Renal cortex interstitium (tissue), 11 donors: ENCODE results near the gene DNAH2. TPM values are rescaled to one million over a fixed set of nuclear protein-coding genes. Genes with fewer than 3 reads are reported as not detected.

Experiments
- DNase-seq, 11 donors: peaks; one replicate each; pipeline ENCODE4 v3.0.0-alpha.2; 2013; ENCODE audit warnings: low read depth in 9 of 11, low spot score in 4 of 11; ENCODE audit errors: extremely low read depth in 1 of 11
- polyA plus RNA-seq, 3 donors: library from polyadenylated mRNA; unstranded; fragments of 120-200 nt; gene quantifications; one replicate each; pipeline ENCODE4 v1.2.1, GENCODE V29; 2013; ENCODE audit not compliant: insufficient read length in 3 of 3

The DNAH2 gene
- polyA plus RNA-seq, 3 donors = 0.26 to 0.32 (median 0.29) TPM

- DNase-seq = no peak
Measured at GRCh38 chr17:7832431-7832830, 114.9 kb downstream of the DNAH2 start.

DNA sequence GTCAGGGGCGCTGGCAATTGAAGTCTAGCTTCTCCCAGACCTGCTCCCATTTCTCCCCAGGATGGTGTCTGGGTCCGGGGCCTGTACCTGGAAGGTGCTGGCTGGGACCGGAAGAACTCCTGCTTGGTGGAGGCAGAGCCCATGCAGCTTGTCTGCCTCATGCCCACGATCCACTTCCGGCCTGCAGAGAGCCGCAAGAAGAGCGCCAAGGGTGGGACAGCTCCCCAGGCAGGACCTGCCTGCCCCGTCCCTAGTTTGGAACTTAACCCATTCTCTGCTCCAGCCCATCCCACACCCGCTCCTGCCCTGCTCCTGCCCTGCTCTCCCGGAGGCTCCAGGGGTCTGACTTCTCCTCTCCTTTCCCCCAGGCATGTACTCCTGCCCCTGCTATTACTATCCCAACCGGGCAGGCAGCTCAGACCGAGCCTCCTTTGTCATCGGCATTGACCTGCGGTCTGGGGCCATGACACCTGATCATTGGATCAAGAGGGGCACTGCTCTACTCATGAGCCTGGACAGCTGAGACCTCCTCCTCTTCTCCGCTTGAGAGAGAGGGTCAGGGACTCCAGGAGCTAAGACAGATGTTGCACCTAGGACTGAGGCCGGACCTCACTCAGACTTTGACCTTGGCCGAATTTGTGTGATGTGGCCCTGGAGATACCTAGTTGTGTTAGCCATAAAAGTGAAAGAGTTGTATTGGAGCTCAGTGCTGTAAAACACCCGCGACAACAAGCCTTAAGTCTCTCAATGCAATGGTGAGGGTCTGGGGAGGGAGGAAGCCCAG is 115.7 kb downstream of the DNAH2 start:
- DNase-seq = no peak

DNA sequence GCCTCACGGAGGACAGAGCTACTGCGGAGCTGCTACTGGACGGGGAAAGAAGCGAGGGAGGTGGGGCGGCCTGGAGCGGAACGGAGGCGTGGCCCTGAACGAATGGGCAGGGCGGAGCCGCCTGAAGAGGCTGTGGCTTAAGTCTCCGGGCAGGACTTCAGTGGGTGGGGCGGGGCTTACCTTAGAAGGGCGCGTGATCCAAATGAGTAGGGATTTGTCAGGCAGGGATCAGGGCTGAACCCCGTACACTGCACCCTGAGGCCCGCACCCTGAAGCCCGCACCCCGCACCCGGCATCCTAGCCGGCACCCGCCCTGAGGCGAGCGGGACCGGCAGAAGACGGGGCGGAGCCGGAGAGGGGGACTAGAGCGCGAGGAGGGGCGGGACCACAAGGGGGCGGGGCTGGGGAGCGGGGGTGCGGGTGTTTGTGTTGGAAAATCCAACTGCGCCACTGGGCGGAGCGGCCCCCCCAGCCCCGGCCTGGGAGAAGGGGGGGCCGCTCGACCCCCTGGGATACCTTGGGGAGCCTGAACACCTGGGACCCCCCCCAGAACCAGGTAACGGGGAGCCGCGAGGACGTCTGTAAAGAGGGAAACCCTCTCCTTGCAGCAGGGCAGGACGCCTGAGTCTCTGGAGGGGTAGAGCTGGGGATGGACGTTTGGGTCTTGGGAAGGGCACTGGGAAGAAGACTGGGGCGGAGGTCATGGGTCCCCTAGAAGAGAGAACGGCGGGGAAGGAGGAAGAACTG is 116.4 kb downstream of the DNAH2 start, which contains the start of gene KDM6B:
Gene KDM6B (plus strand): TSS at position 423 of the 747 bp plus-strand sequence. CDS start 11,338 bp downstream, outside the sequence.
- peak in 7 of 11 donors; percentile 84 to 93 (median 88) for DNase-seq

GRCh38 chr17:7834542-7834956 is 117.0 kb downstream of the DNAH2 start:
- DNase-seq = peak in 1 of 11 donors; percentile 22

DNA sequence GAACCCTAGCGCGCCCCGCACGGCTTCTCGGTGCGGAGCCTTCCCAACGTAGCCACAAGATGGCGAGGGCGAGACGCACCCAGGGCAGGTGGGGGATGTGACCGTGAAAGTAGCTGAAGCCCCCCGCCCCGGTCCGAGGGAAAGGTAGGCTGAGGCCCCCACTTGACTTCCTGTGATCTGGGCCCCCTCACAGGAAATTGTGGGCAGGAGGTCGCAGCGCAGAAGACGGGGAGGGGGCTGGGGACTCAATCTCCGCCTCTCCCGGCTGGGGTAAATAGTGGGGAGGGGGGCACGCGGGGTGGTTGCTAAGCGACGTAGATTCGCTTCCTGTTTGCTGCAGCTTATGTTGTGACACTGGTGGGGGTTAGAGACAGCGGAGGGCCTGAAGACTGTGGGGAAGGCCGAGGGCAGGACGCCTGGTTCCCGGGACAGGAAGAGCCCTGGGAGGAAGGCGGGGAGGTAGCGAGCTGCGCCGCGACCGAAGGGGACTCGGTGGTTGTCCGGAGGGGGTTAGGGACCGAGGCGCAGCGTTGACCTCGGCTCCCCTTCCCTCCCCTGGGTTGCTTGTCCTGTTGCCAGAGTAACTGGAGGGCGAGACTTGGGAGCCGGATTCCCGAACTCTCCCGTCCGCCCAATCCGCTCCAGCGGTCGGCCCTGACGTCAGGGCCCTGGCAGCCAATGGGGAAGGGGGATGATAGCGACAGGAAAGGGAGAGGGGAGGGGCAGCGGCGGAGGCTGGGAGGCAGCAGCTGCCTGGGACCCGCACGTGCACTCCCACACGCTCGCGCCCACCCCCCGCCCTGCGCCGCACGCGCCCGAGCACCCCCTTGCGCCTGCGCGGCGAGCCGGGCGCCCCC is 117.6 kb downstream of the DNAH2 start:
- DNase-seq = peak; percentile 97 to 99 (median 98)

GRCh38 chr17:7835814-7836595 is 118.5 kb downstream of the DNAH2 start:
- peak in 2 of 11 donors; percentile 51 to 62 for DNase-seq

GRCh38 chr17:7836596-7837407 is 119.3 kb downstream of the DNAH2 start:
- DNase-seq = peak in 9 of 11 donors; percentile 81 to 95 (median 91)

DNA sequence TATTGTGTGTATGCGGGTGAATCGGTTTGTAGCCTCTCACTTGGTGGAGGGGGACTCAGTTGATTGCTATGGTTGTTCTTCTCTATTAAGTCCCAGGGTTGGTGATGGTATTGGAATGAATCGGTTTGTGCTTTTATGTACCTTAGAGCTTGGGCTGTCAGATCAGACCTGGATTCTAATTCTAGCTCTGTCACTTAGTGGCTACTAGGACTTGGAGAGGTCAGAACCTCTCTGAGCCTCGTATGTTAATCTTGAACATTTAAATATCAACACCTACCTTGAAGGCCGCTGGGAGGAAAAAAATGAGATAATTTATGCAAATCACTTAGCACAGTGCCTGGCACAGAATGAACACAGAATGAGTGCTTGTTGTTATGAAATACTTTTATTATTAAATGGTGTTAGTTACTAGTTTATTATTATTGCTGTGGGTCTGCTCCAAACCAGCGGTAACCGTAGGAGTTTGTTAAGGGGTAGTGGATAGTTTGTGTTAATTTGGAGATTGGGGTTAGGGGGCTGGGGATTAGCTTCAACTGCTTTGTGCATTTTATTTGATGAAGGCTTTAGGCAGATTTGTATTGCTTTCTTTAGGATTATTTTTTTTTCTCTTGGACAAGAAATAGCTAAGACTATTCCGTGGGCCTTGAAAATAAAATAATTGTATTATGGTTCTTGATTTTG is 120.0 kb downstream of the DNAH2 start:
- no peak for DNase-seq

GRCh38 chr17:7838090-7839075 is 120.8 kb downstream of the DNAH2 start:
- peak in 2 of 11 donors; percentile 40 to 64 for DNase-seq

GRCh38 chr17:7839190-7839875 is 121.8 kb downstream of the DNAH2 start:
- DNase-seq = no peak

DNA sequence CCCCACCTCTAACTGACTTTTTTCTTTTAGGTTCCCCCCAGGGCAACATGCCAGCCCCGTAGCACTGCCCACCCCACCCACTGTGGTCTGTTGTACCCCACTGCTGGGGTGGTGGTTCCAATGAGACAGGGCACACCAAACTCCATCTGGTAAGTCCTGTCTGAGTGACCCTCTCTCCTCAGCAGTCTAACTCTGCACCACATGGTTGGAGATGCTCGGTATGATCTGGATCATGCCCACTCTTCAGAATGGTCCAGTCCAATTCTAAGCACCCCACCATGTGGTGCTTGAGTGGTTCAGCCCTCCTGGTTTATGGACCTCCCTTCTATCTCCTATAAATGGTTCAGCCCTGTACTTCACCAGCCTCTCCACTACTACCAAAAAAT is 122.3 kb downstream of the DNAH2 start:
- no peak for DNase-seq

- DNase-seq = no peak
Measured at GRCh38 chr17:7840441-7840840, 122.9 kb downstream of the DNAH2 start.

GRCh38 chr17:7840875-7841274 is 123.3 kb downstream of the DNAH2 start:
- DNase-seq = no peak

DNA sequence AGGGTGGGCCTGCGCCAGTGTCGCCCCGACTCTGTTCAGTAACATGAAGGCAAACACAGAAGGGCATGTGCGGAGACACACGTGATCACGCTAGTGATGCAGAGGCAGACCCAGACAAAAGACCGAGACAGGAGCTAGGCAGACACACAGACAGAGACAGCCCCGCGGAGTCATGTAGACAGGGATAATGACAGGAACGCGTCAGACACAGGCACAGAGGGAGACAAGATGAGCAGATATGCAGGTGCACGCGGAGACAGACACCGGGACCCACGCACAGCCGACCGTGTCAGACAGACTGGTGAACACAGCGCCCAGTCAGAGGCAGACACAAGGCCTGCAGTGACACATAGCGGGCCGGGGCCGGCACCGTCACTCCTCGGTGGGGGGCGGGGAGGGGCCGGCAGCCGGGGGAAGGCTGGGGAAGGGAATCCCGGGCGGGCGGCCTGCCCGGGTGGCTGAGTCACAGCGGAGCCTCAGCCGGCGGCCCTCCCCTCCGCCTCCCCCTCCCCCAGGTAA is 123.9 kb downstream of the DNAH2 start:
- DNase-seq = peak in 1 of 11 donors; percentile 50

GRCh38 chr17:7841915-7842379 is 124.4 kb downstream of the DNAH2 start:
- DNase-seq = peak in 6 of 11 donors; percentile 86 to 92 (median 90)
